WTC11 (cell line): ENCODE measurements around the gene OR1C1. TPM values are rescaled to one million over a fixed set of nuclear protein-coding genes. Genes with fewer than 3 reads are reported as not detected.
"Not testable (repeated sequence)": the region's sequence is repeated elsewhere in the genome, so short reads cannot be mapped to it uniquely, and the experiment has no call there.

Experiments used
- ATAC-seq: fragments of 200-7000 bp; cut with Tn5 transposase; 2 replicates; pipeline ENCODE4 v1.10.0; 2021; ENCODE audit warnings: mild to moderate bottlenecking, moderate library complexity
- CTCF ChIA-PET: fragments of 300-600 bp; sonication (Branson Sonifier 250); formaldehyde crosslinking; loops from one replicate; lab custom pipeline; 2021; ENCODE audit warnings: antibody characterized with exemption; lab: Charles Lee
- POLR2A ChIA-PET: fragments of 350-600 bp; sonication (Branson Sonifier 250); formaldehyde crosslinking; loops from one replicate; lab custom pipeline; 2021; ENCODE audit warnings: antibody characterized with exemption; lab: Charles Lee
- DNase-seq: peaks from one replicate; pipeline ENCODE4 v3.0.0; 2021; ENCODE audit warnings: low spot score
- H3K27ac Mint-ChIP-seq: 2 replicates; pipeline ENCODE4 v1.8.0; 2021; ENCODE audit warnings: mixed read lengths
- H3K27me3 Mint-ChIP-seq: 2 replicates; pipeline ENCODE4 v1.8.0; 2021; ENCODE audit warnings: low read depth, mild to moderate bottlenecking, moderate library complexity, mixed read lengths
- H3K36me3 Mint-ChIP-seq: 2 replicates; pipeline ENCODE4 v1.8.0; 2021; ENCODE audit warnings: mixed read lengths
- H3K4me1 Mint-ChIP-seq: 2 replicates; pipeline ENCODE4 v1.8.0; 2022; ENCODE audit warnings: mixed read lengths
- H3K4me3 Mint-ChIP-seq: 2 replicates; pipeline ENCODE4 v1.8.0; 2021; ENCODE audit warnings: mild to moderate bottlenecking, moderate library complexity, mixed read lengths
- H3K9me3 Mint-ChIP-seq: 2 replicates; pipeline ENCODE4 v1.8.0; 2021; ENCODE audit warnings: mixed read lengths
- AFF4 ChIP-seq: sonication (generic); formaldehyde crosslinking; IDR thresholded peaks from 2 replicates; pipeline ENCODE4 v1.8.1; 2023; ENCODE audit warnings: mild to moderate bottlenecking, missing genetic modification reagents, borderline replicate concordance
- ATF2 ChIP-seq: sonication (generic); formaldehyde crosslinking; IDR thresholded peaks from 2 replicates; pipeline ENCODE4 v1.8.1; 2022; ENCODE audit warnings: low read depth, missing genetic modification reagents, borderline replicate concordance
- E2F4 ChIP-seq: sonication (generic); formaldehyde crosslinking; IDR thresholded peaks from 2 replicates; pipeline ENCODE4 v1.8.1; 2022; ENCODE audit warnings: low read depth, mild to moderate bottlenecking, moderate library complexity, missing genetic modification reagents, borderline replicate concordance
- FOXJ3 ChIP-seq: sonication (generic); formaldehyde crosslinking; IDR thresholded peaks from 2 replicates; pipeline ENCODE4 v1.9.0; 2021; ENCODE audit warnings: missing genetic modification reagents, mild to moderate bottlenecking, borderline replicate concordance
- GRHL2 ChIP-seq: fragments of 250-450 bp; sonication (Bioruptor Pico); IDR thresholded peaks from 2 replicates; pipeline ENCODE4 v1.8.0; 2022; ENCODE audit warnings: mild to moderate bottlenecking, moderate library complexity; ENCODE audit not compliant: insufficient replicate concordance, severe bottlenecking
- IRF1 ChIP-seq: sonication (generic); formaldehyde crosslinking; IDR thresholded peaks from 2 replicates; pipeline ENCODE4 v1.8.0; 2023; ENCODE audit warnings: missing genetic modification reagents
- KAT7 ChIP-seq: sonication (generic); formaldehyde crosslinking; IDR thresholded peaks from 2 replicates; pipeline ENCODE4 v1.8.1; 2023; ENCODE audit warnings: missing genetic modification reagents, mild to moderate bottlenecking, borderline replicate concordance
- MLX ChIP-seq: sonication (generic); formaldehyde crosslinking; IDR thresholded peaks from 2 replicates; pipeline ENCODE4 v1.8.1; 2023; ENCODE audit warnings: mild to moderate bottlenecking, missing genetic modification reagents, moderate library complexity
- NFATC4 ChIP-seq: fragments of 250-450 bp; sonication (Bioruptor Pico); IDR thresholded peaks from 2 replicates; pipeline ENCODE4 v1.9.0; 2021; ENCODE audit warnings: mild to moderate bottlenecking
- NFE2L1 ChIP-seq: sonication (generic); formaldehyde crosslinking; IDR thresholded peaks from 2 replicates; pipeline ENCODE4 v1.8.1; 2023; ENCODE audit warnings: missing genetic modification reagents
- NFYB ChIP-seq: sonication (generic); formaldehyde crosslinking; conservative IDR thresholded peaks from 2 replicates; pipeline ENCODE4 v1.8.0; 2022; ENCODE audit warnings: low read depth, missing genetic modification reagents
- PRRX2 ChIP-seq: fragments of 250-450 bp; sonication (Bioruptor Pico); IDR thresholded peaks from 2 replicates; pipeline ENCODE4 v1.8.0; 2021; ENCODE audit warnings: mild to moderate bottlenecking
- SMAD3 ChIP-seq: sonication (generic); formaldehyde crosslinking; IDR thresholded peaks from 2 replicates; pipeline ENCODE4 v1.8.0; 2022; ENCODE audit warnings: missing genetic modification reagents, mild to moderate bottlenecking, borderline replicate concordance
- TEAD1 ChIP-seq: sonication (generic); formaldehyde crosslinking; IDR thresholded peaks from 2 replicates; pipeline ENCODE4 v1.8.0; 2022; ENCODE audit warnings: mild to moderate bottlenecking, missing genetic modification reagents
- TEAD4 ChIP-seq: sonication (generic); formaldehyde crosslinking; IDR thresholded peaks from 2 replicates; pipeline ENCODE4 v1.8.0; 2022; ENCODE audit warnings: mild to moderate bottlenecking, missing genetic modification reagents
- ZMAT4 ChIP-seq: fragments of 250-450 bp; sonication (Bioruptor Pico); IDR thresholded peaks from 2 replicates; pipeline ENCODE4 v1.9.0; 2021; ENCODE audit warnings: mild to moderate bottlenecking
- ZNF121 ChIP-seq: sonication (generic); formaldehyde crosslinking; IDR thresholded peaks from 2 replicates; pipeline ENCODE4 v1.8.0; 2023; ENCODE audit warnings: missing genetic modification reagents
- ZNF263 ChIP-seq: sonication (generic); formaldehyde crosslinking; IDR thresholded peaks from 2 replicates; pipeline ENCODE4 v1.8.1; 2022; ENCODE audit warnings: low read depth, mild to moderate bottlenecking, moderate library complexity, missing genetic modification reagents
- ZNF281 ChIP-seq: sonication (generic); formaldehyde crosslinking; IDR thresholded peaks from 2 replicates; pipeline ENCODE4 v1.8.0; 2023; ENCODE audit warnings: mild to moderate bottlenecking, missing genetic modification reagents
- total RNA-seq: library from RNA; stranded (reverse); gene quantifications from 3 replicates; pipeline ENCODE4 v1.2.3, GENCODE V29; 2021

Gene OR1C1
- total RNA-seq, 1 experiment from 2014 or later, result not detected

GRCh38 chr1:247769603-247770002 lies 9.2 kb upstream of the OR1C1 start:
- H3K9me3 Mint-ChIP-seq, result peaks cover 29% of the 10 kb centered on the region
- no peak for TF ChIP-seq MLX (CRISPR knock-in tag)
- no peak for TF ChIP-seq IRF1
- no peak for TF ChIP-seq ZNF121 (CRISPR knock-in tag)
- ChIA-PET POLR2A (no interaction called here), CTCF (no interaction called here)
- H3K27ac Mint-ChIP-seq, result no peak overlapping the region
- H3K4me3 Mint-ChIP-seq, result no peak overlapping the region
- no peaks in the 10 kb centered on the region; the same call in 1 of the 2 replicates for H3K36me3 Mint-ChIP-seq
- ATAC-seq, result no peak
- no peak for DNase-seq
- no peaks in the 10 kb centered on the region for H3K4me1 Mint-ChIP-seq
- no peaks in the 10 kb centered on the region; the same call in 1 of the 2 replicates for H3K27me3 Mint-ChIP-seq

GRCh38 chr1:247754311-247754710 lies 6.0 kb downstream of the OR1C1 start:
- Mint-ChIP-seq H3K36me3 (peaks cover 12% of the 10 kb centered on the region), H3K9me3 (peaks cover 66% of the 10 kb centered on the region)
- H3K4me1 Mint-ChIP-seq, DNase-seq, CTCF ChIA-PET, ATAC-seq, H3K27ac Mint-ChIP-seq, POLR2A ChIA-PET, H3K27me3 Mint-ChIP-seq, H3K4me3 Mint-ChIP-seq: not testable (repeated sequence)

GRCh38 chr1:247749870-247750269 lies 10.5 kb downstream of the OR1C1 start:
- H3K27me3 Mint-ChIP-seq, result no peaks in the 10 kb centered on the region
- no peak for TF ChIP-seq NFATC4 (CRISPR knock-in tag)
- no peak for TF ChIP-seq AFF4 (CRISPR knock-in tag)
- TF ChIP-seq GRHL2 (CRISPR knock-in tag), result no peak
- no peak for TF ChIP-seq KAT7 (CRISPR knock-in tag)
- no peak for TF ChIP-seq ZNF263
- no peak for TF ChIP-seq ZNF121 (CRISPR knock-in tag)
- no peak for TF ChIP-seq SMAD3 (CRISPR knock-in tag)
- no peak for TF ChIP-seq TEAD1 (CRISPR knock-in tag)
- TF ChIP-seq NFE2L1, result no peak
- TF ChIP-seq TEAD4 (CRISPR knock-in tag), result no peak
- TF ChIP-seq ZMAT4, result no peak
- TF ChIP-seq ZNF281, result no peak
- TF ChIP-seq ATF2 (CRISPR knock-in tag), result no peak
- no peak for TF ChIP-seq NFYB
- TF ChIP-seq PRRX2 (CRISPR knock-in tag), result no peak
- TF ChIP-seq E2F4 (CRISPR knock-in tag), result no peak
- TF ChIP-seq FOXJ3 (CRISPR knock-in tag), result no peak

More at GRCh38 chr1:247749870-247750269, 10.5 kb downstream of the OR1C1 start:
- Mint-ChIP-seq H3K4me3 (no peak overlapping the region), H3K4me1 (no peaks in the 10 kb centered on the region), H3K9me3 (peaks cover 54% of the 10 kb centered on the region), H3K36me3 (peaks cover 6% of the 10 kb centered on the region), H3K27ac (no peak overlapping the region)
- ATAC-seq, result no peak
- ChIA-PET CTCF (no interaction called here), POLR2A (no interaction called here)
- no peak for DNase-seq
